Activated naive CD4-positive, alpha-beta T cell treated with anti-CD3 and anti-CD28 coated beads, Interleukin-2, amount 50 U/mL, for 72 hours (primary cell): ENCODE results near the gene CCDC148. TPM values are rescaled to one million over a fixed set of nuclear protein-coding genes. Genes with fewer than 3 reads are reported as not detected.
A peak's percentile ranks its signal among the peaks of the same experiment; 100 is the strongest.

ENCODE experiments used
- ATAC-seq, 2 donors: fragments of 150-1000 bp; cut with Tn5 transposase; 2 replicates each; pipeline ENCODE4 v1.10.0; 2021; ENCODE audit warnings: mild to moderate bottlenecking in 2 of 2, moderate library complexity in 2 of 2
- DNase-seq, 2 donors: peaks; one replicate each; pipeline ENCODE4 v3.0.0; 2021 to 2022; ENCODE audit warnings: low spot score in 2 of 2
- H3K27ac Mint-ChIP-seq, 2 donors: one replicate each; pipeline ENCODE4 v1.8.0; 2022; ENCODE audit warnings: mild to moderate bottlenecking in 2 of 2, mixed read lengths in 2 of 2
- H3K36me3 Mint-ChIP-seq, 2 donors: one replicate each; pipeline ENCODE4 v1.8.0; 2022; ENCODE audit warnings: mixed read lengths in 2 of 2
- H3K9me3 Mint-ChIP-seq, 2 donors: one replicate each; pipeline ENCODE4 v1.8.0; 2022; ENCODE audit warnings: mixed read lengths in 2 of 2
- total RNA-seq, 2 donors: library from RNA; stranded (reverse); gene quantifications; one replicate each; pipeline ENCODE4 v1.2.3, GENCODE V29; 2022

The CCDC148 gene
- total RNA-seq, 2 donors from 2014 or later: 0.08 TPM; not detected in 1

- Mint-ChIP-seq H3K9me3 (peaks cover 0 to 9% of the 10 kb centered on the region in 2 donors), H3K36me3 (no peaks in the 10 kb centered on the region), H3K27ac (no peak overlapping the region)
- ATAC-seq (no peak), DNase-seq (no peak)
These were observed 51.2 kb downstream of the CCDC148 start for GRCh38 chr2:158405341-158405740.

GRCh38 chr2:158403237-158403636 is 53.3 kb downstream of the CCDC148 start:
- Mint-ChIP-seq H3K27ac (no peak overlapping the region), H3K36me3 (peaks cover 0 to 3% of the 10 kb centered on the region in 2 donors), H3K9me3 (peaks cover 9 to 11% of the 10 kb centered on the region in 2 donors)
- DNase-seq (no peak), ATAC-seq (no peak)

GRCh38 chr2:158402665-158403064 is 53.9 kb downstream of the CCDC148 start:
- H3K9me3 Mint-ChIP-seq: peaks cover 10 to 11% of the 10 kb centered on the region in 2 donors
- H3K27ac Mint-ChIP-seq: no peak overlapping the region
- H3K36me3 Mint-ChIP-seq: peaks cover 0 to 4% of the 10 kb centered on the region in 2 donors
- DNase-seq (no peak), ATAC-seq (no peak)

- ATAC-seq (no peak), DNase-seq (no peak)
- Mint-ChIP-seq H3K36me3 (peaks cover 0 to 4% of the 10 kb centered on the region in 2 donors), H3K9me3 (peaks cover 10 to 11% of the 10 kb centered on the region in 2 donors), H3K27ac (no peak overlapping the region)
These were observed 61.4 kb downstream of the CCDC148 start for GRCh38 chr2:158395166-158395565.

GRCh38 chr2:158394453-158394852 is 62.1 kb downstream of the CCDC148 start:
- no peak for DNase-seq
- H3K36me3 Mint-ChIP-seq: peaks cover 0 to 4% of the 10 kb centered on the region in 2 donors
- H3K9me3 Mint-ChIP-seq: peaks cover 5% of the 10 kb centered on the region in 2 donors
- H3K27ac Mint-ChIP-seq: no peak overlapping the region
- no peak for ATAC-seq

GRCh38 chr2:158393886-158394285 is 62.7 kb downstream of the CCDC148 start:
- peaks cover 4 to 5% of the 10 kb centered on the region in 2 donors for H3K9me3 Mint-ChIP-seq
- DNase-seq: no peak
- H3K27ac Mint-ChIP-seq: no peak overlapping the region
- peaks cover 0 to 4% of the 10 kb centered on the region in 2 donors for H3K36me3 Mint-ChIP-seq
- ATAC-seq: no peak

GRCh38 chr2:158392687-158393086 is 63.9 kb downstream of the CCDC148 start:
- ATAC-seq: no peak
- no peak for DNase-seq
- H3K9me3 Mint-ChIP-seq: no peaks in the 10 kb centered on the region
- no peak overlapping the region for H3K27ac Mint-ChIP-seq
- H3K36me3 Mint-ChIP-seq: no peaks in the 10 kb centered on the region

- ATAC-seq: peak; percentile 81 to 95
- DNase-seq: no peak
These were observed 64.7 kb downstream of the CCDC148 start for GRCh38 chr2:158391876-158392275.

GRCh38 chr2:158391361-158391760 is 65.2 kb downstream of the CCDC148 start:
- Mint-ChIP-seq H3K27ac (no peak overlapping the region), H3K9me3 (no peaks in the 10 kb centered on the region), H3K36me3 (no peaks in the 10 kb centered on the region)
- ATAC-seq: no peak
- DNase-seq: no peak

More at GRCh38 chr2:158391876-158392275, 64.7 kb downstream of the CCDC148 start:
- Mint-ChIP-seq H3K9me3 (no peaks in the 10 kb centered on the region), H3K27ac (no peak overlapping the region), H3K36me3 (no peaks in the 10 kb centered on the region)

- H3K9me3 Mint-ChIP-seq: no peaks in the 10 kb centered on the region
- ATAC-seq (no peak), DNase-seq (no peak)
- no peak overlapping the region for H3K27ac Mint-ChIP-seq
- no peaks in the 10 kb centered on the region for H3K36me3 Mint-ChIP-seq
These were observed 68.4 kb downstream of the CCDC148 start for GRCh38 chr2:158388159-158388558.

GRCh38 chr2:158385646-158386045 is 70.9 kb downstream of the CCDC148 start:
- Mint-ChIP-seq H3K9me3 (no peaks in the 10 kb centered on the region), H3K27ac (no peak overlapping the region), H3K36me3 (no peaks in the 10 kb centered on the region)
- DNase-seq (no peak), ATAC-seq (no peak)

- ATAC-seq: no peak
- H3K27ac Mint-ChIP-seq: no peak overlapping the region
- H3K36me3 Mint-ChIP-seq: no peaks in the 10 kb centered on the region
- H3K9me3 Mint-ChIP-seq: no peaks in the 10 kb centered on the region
- DNase-seq: no peak
These were observed 74.6 kb downstream of the CCDC148 start for GRCh38 chr2:158381978-158382377.

- Mint-ChIP-seq H3K9me3 (no peaks in the 10 kb centered on the region), H3K36me3 (no peaks in the 10 kb centered on the region), H3K27ac (no peak overlapping the region)
- DNase-seq: no peak
- ATAC-seq: no peak
These were observed 75.3 kb downstream of the CCDC148 start for GRCh38 chr2:158381205-158381604.

- Mint-ChIP-seq H3K27ac (no peak overlapping the region), H3K9me3 (no peaks in the 10 kb centered on the region), H3K36me3 (no peaks in the 10 kb centered on the region)
- DNase-seq (no peak), ATAC-seq (no peak)
These were observed 75.8 kb downstream of the CCDC148 start for GRCh38 chr2:158380746-158381145.

- Mint-ChIP-seq H3K9me3 (no peaks in the 10 kb centered on the region), H3K36me3 (no peaks in the 10 kb centered on the region), H3K27ac (no peak overlapping the region)
- ATAC-seq: no peak
- DNase-seq: no peak
These were observed 77.6 kb downstream of the CCDC148 start for GRCh38 chr2:158378926-158379325.

GRCh38 chr2:158366342-158366741 is 90.2 kb downstream of the CCDC148 start:
- H3K9me3 Mint-ChIP-seq: peaks cover 8 to 18% of the 10 kb centered on the region in 2 donors
- H3K27ac Mint-ChIP-seq: no peak overlapping the region
- DNase-seq: no peak
- no peak for ATAC-seq
- H3K36me3 Mint-ChIP-seq: no peaks in the 10 kb centered on the region

- ATAC-seq (peak in 1 of 2 donors; percentile 30), DNase-seq (no peak)
- Mint-ChIP-seq H3K9me3 (peaks cover 8 to 23% of the 10 kb centered on the region in 2 donors), H3K36me3 (peaks cover 0 to 10% of the 10 kb centered on the region in 2 donors), H3K27ac (no peak overlapping the region)
These were observed 96.7 kb downstream of the CCDC148 start for GRCh38 chr2:158359846-158360245.

- H3K36me3 Mint-ChIP-seq: peaks cover 0 to 10% of the 10 kb centered on the region in 2 donors
These were observed 98.9 kb downstream of the CCDC148 start for GRCh38 chr2:158357699-158358098.

GRCh38 chr2:158357122-158357521 is 99.4 kb downstream of the CCDC148 start:
- Mint-ChIP-seq H3K9me3 (peaks cover 4 to 13% of the 10 kb centered on the region in 2 donors), H3K36me3 (peaks cover 0 to 10% of the 10 kb centered on the region in 2 donors)

More at GRCh38 chr2:158357699-158358098, 98.9 kb downstream of the CCDC148 start:
- Mint-ChIP-seq H3K9me3 (peaks cover 8 to 19% of the 10 kb centered on the region in 2 donors), H3K27ac (no peak overlapping the region)
- ATAC-seq (no peak), DNase-seq (no peak)

More at GRCh38 chr2:158357122-158357521, 99.4 kb downstream of the CCDC148 start:
- no peak overlapping the region for H3K27ac Mint-ChIP-seq
- DNase-seq (no peak), ATAC-seq (no peak)
